GM23338 (cell line): ENCODE data around the gene FAM32A. TPM values are rescaled to one million over a fixed set of nuclear protein-coding genes. Genes with fewer than 3 reads are reported as not detected.

Experiments
- ATAC-seq: fragments of 200-7000 bp; cut with Tn5 transposase; 3 replicates; pipeline ENCODE4 v1.9.1; 2020
- DNase-seq: peaks from one replicate; pipeline ENCODE4 v3.0.0-alpha.2; 2015; ENCODE audit warnings: low spot score
- H2AFZ ChIP-seq: fragments of 200-600 bp; sonication (generic); 2 replicates; pipeline ENCODE4 v1.8.0; 2016; ENCODE audit warnings: antibody characterized with exemption, mild to moderate bottlenecking, moderate library complexity
- H3F3A ChIP-seq: fragments of 200-600 bp; sonication (generic); replicated peaks from 2 replicates; pipeline ENCODE4 v1.8.0; 2017; ENCODE audit warnings: antibody characterized with exemption, mixed run types, low read depth
- H3K27ac ChIP-seq: fragments of 200-600 bp; sonication (generic); 2 replicates; pipeline ENCODE4 v1.6.1; 2016; ENCODE audit warnings: low read depth
- H3K27me3 ChIP-seq: fragments of 200-600 bp; sonication (generic); 2 replicates; pipeline ENCODE4 v1.8.0; 2016; ENCODE audit warnings: mild to moderate bottlenecking, mixed run types, moderate library complexity; ENCODE audit not compliant: insufficient read depth
- H3K36me3 ChIP-seq: fragments of 200-600 bp; sonication (generic); 2 replicates; pipeline ENCODE4 v1.8.0; 2016; ENCODE audit warnings: mild to moderate bottlenecking; ENCODE audit not compliant: insufficient read depth
- H3K4me1 ChIP-seq: fragments of 200-600 bp; sonication (generic); 2 replicates; pipeline ENCODE4 v1.8.0; 2016; ENCODE audit warnings: mild to moderate bottlenecking, moderate library complexity; ENCODE audit not compliant: insufficient read depth
- H3K4me2 ChIP-seq: fragments of 200-600 bp; sonication (generic); 2 replicates; pipeline ENCODE4 v1.7.1; 2017; ENCODE audit warnings: mixed run types
- H3K4me3 ChIP-seq: fragments of 200-600 bp; sonication (generic); 2 replicates; pipeline ENCODE4 v1.6.1; 2016; ENCODE audit warnings: mixed run types
- H3K79me2 ChIP-seq: fragments of 200-600 bp; sonication (generic); replicated peaks from 2 replicates; pipeline ENCODE4 v1.8.0; 2017; ENCODE audit warnings: mild to moderate bottlenecking; ENCODE audit not compliant: insufficient read depth
- H3K9me2 ChIP-seq: fragments of 200-600 bp; sonication (generic); 2 replicates; pipeline ENCODE4 v1.8.0; 2017; ENCODE audit not compliant: insufficient read depth
- H4K20me1 ChIP-seq: fragments of 200-600 bp; sonication (generic); replicated peaks from 2 replicates; pipeline ENCODE4 v1.8.0; 2017; ENCODE audit warnings: mild to moderate bottlenecking; ENCODE audit not compliant: insufficient read depth
- H3K27ac Mint-ChIP-seq: 2 replicates; pipeline ENCODE4 v1.8.0; 2020; ENCODE audit warnings: inconsistent platforms, mild to moderate bottlenecking, moderate library complexity, mixed read lengths
- H3K27me3 Mint-ChIP-seq: 3 replicates; pipeline ENCODE4 v1.8.0; 2022; ENCODE audit warnings: low read depth, mild to moderate bottlenecking, moderate library complexity, mixed read lengths, inconsistent platforms; ENCODE audit not compliant: insufficient read depth, poor library complexity
- H3K36me3 Mint-ChIP-seq: 3 replicates; pipeline ENCODE4 v1.8.0; 2021; ENCODE audit warnings: low read depth, mild to moderate bottlenecking, inconsistent platforms, moderate library complexity, mixed read lengths
- H3K4me1 Mint-ChIP-seq: 3 replicates; pipeline ENCODE4 v1.8.0; 2020; ENCODE audit warnings: mild to moderate bottlenecking, inconsistent platforms, mixed read lengths
- H3K4me3 Mint-ChIP-seq: 3 replicates; pipeline ENCODE4 v1.8.0; 2021; ENCODE audit warnings: moderate library complexity, mild to moderate bottlenecking, inconsistent platforms, mixed read lengths
- H3K9me3 Mint-ChIP-seq: 3 replicates; pipeline ENCODE4 v1.8.0; 2020; ENCODE audit warnings: moderate library complexity, mild to moderate bottlenecking, inconsistent platforms, mixed read lengths
- CREB1 ChIP-seq: fragments of 250-450 bp; sonication (Bioruptor Pico); IDR thresholded peaks from 2 replicates; pipeline ENCODE4 v1.5.0; 2020; ENCODE audit warnings: low read depth, mild to moderate bottlenecking, moderate library complexity
- JUNB ChIP-seq: IDR thresholded peaks from one replicate; pipeline ENCODE4 v1.6.1; 2016; ENCODE audit warnings: antibody characterized with exemption; ENCODE audit not compliant: unreplicated experiment
- POLR2AphosphoS5 ChIP-seq: IDR thresholded peaks from 2 replicates; pipeline ENCODE4 v1.6.1; 2016; ENCODE audit warnings: antibody characterized with exemption, low read depth
- ZNF114 ChIP-seq: fragments of 250-450 bp; sonication (Bioruptor Pico); IDR thresholded peaks from 2 replicates; pipeline ENCODE4 v1.5.0; 2020; ENCODE audit warnings: mild to moderate bottlenecking, moderate library complexity
- ZNF331 ChIP-seq: fragments of 250-450 bp; sonication (Bioruptor Pico); IDR thresholded peaks from 2 replicates; pipeline ENCODE4 v1.5.0; 2020; ENCODE audit warnings: low read depth, mild to moderate bottlenecking, moderate library complexity
- long read RNA-seq: library from polyadenylated mRNA; unstranded; transcript quantifications from one replicate; pipeline ENCODE4 v2.0.0, GENCODE V29; 2020; ENCODE audit not compliant: unreplicated experiment
- polyA plus RNA-seq: library from polyadenylated mRNA; unstranded; fragments of >200 nt; fragmentation: Nextera tagmentation; extraction: Ambion mirVana; gene quantifications from 2 replicates; pipeline ENCODE4 v1.2.1, GENCODE V29; 2016
- total RNA-seq: library from RNA; depleted of rRNA; stranded (reverse); fragments of >200 nt; shearing (Covaris generic); gene quantifications from 2 replicates; pipeline ENCODE4 v1.2.3, GENCODE V29; 2014; rRNA removed
- TF ChIP-seq, protein P1 (sequence below): IDR thresholded peaks from 2 replicates; pipeline ENCODE4 v1.6.1; 2016; ENCODE audit warnings: antibody characterized with exemption
- TF ChIP-seq, protein P2 (sequence below), 2 experiments: fragments of 200-600 bp in 1 of 2; sonication (generic) in 1 of 2; conservative IDR thresholded peaks; 2 replicates each; pipeline versions ENCODE4 v1.5.1 to v1.6.1; 2016 to 2017; ENCODE audit warnings: antibody characterized with exemption in 2 of 2, low read depth in 2 of 2, mild to moderate bottlenecking in 2 of 2, moderate library complexity in 1 of 2
- TF ChIP-seq, protein P3 (sequence below): IDR thresholded peaks from one replicate; pipeline ENCODE4 v1.6.1; 2018; ENCODE audit warnings: antibody characterized with exemption; ENCODE audit not compliant: unreplicated experiment

The FAM32A gene
- total RNA-seq (58.2 and 62.3 TPM in 2 replicates), polyA plus RNA-seq (58.9 and 67.3 TPM in 2 replicates)
- long read RNA-seq, transcript FAM32A-205 (3 exons, 1,168 nt), result minor isoform, 8 of 115 reads
- long read RNA-seq, transcript FAM32A-201 (4 exons, 1,455 nt), result major isoform, 102 of 115 reads
- long read RNA-seq, partial matches to known transcripts, result 1 of 115 reads
- long read RNA-seq, other reads (novel, unspliced or antisense), result 2 of 115 reads

DNA sequence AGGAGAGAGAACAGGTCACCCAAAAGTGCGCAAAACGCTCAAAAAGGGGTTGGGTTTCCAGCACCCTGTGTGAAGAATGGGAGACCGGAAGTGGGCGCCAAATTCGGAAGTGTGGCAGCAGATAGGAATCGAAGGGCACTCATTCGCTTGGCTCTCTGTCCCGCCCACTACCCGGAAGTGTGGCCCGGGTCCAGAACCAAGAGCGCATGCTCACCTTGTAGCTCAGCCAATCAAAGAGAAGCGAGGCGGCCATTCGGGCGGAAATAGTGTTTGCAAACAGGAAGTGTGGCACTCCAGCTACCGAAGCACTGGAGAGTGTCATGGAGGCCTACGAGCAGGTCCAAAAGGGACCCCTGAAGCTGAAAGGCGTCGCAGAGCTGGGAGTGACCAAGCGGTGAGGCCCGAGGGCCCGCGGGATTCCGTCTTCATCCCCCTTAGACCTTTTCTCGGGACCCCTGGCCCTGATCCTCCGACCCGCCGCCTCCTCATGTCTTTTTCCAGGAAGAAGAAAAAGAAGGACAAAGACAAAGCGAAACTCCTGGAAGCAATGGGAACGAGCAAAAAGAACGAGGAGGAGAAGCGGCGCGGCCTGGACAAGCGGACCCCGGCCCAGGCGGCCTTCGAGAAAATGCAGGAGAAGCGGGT lies at the start of gene FAM32A:
Gene FAM32A (plus strand): TSS at position 288 of the 645 bp plus-strand sequence. CDS start 33 bp downstream, at position 321.
- ATAC-seq (peak; percentile 94), DNase-seq (peak; percentile 98)
- H3K27ac ChIP-seq, result no peak within 1 kb of the TSS
- no peaks in the 10 kb centered on the region for H3K9me2 ChIP-seq
- H3K4me1 ChIP-seq, result no peaks in the 10 kb centered on the region
- no peaks in the 10 kb centered on the region for H3F3A ChIP-seq
- Mint-ChIP-seq H3K36me3 (peaks cover 27% of the 10 kb centered on the region), H3K4me1 (peaks cover 3% of the 10 kb centered on the region; the same call in 2 of the 3 replicates), H3K4me3 (peak within 1 kb of the TSS; percentile 95), H3K27me3 (peaks cover 12% of the 10 kb centered on the region), H3K27ac (peak within 1 kb of the TSS; percentile 98), H3K9me3 (no peaks in the 10 kb centered on the region)
- peak within 1 kb of the TSS; percentile 64 for H3K4me3 ChIP-seq
- peaks cover 15% of the 10 kb centered on the region for H3K79me2 ChIP-seq
- TF ChIP-seq JUNB, result no peak
- no peak for TF ChIP-seq ZNF114 (CRISPR knock-in tag)
- TF ChIP-seq, protein P1, sequence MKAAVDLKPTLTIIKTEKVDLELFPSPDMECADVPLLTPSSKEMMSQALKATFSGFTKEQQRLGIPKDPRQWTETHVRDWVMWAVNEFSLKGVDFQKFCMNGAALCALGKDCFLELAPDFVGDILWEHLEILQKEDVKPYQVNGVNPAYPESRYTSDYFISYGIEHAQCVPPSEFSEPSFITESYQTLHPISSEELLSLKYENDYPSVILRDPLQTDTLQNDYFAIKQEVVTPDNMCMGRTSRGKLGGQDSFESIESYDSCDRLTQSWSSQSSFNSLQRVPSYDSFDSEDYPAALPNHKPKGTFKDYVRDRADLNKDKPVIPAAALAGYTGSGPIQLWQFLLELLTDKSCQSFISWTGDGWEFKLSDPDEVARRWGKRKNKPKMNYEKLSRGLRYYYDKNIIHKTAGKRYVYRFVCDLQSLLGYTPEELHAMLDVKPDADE, result peak; percentile 87
- TF ChIP-seq POLR2AphosphoS5, result peak; percentile 54
- TF ChIP-seq ZNF331 (CRISPR knock-in tag), result no peak
- peak; percentile 57; the same call in 1 of the 2 replicates for TF ChIP-seq CREB1 (CRISPR knock-in tag)
- peak within 1 kb of the TSS; percentile 15; the same call in 1 of the 2 replicates for H2AFZ ChIP-seq
- H4K20me1 ChIP-seq, result peaks cover 4% of the 10 kb centered on the region; the same call in 1 of the 2 replicates
- no peaks in the 10 kb centered on the region for H3K36me3 ChIP-seq
- peak within 1 kb of the TSS; percentile 91 for H3K4me2 ChIP-seq
- no peaks in the 10 kb centered on the region for H3K27me3 ChIP-seq

DNA sequence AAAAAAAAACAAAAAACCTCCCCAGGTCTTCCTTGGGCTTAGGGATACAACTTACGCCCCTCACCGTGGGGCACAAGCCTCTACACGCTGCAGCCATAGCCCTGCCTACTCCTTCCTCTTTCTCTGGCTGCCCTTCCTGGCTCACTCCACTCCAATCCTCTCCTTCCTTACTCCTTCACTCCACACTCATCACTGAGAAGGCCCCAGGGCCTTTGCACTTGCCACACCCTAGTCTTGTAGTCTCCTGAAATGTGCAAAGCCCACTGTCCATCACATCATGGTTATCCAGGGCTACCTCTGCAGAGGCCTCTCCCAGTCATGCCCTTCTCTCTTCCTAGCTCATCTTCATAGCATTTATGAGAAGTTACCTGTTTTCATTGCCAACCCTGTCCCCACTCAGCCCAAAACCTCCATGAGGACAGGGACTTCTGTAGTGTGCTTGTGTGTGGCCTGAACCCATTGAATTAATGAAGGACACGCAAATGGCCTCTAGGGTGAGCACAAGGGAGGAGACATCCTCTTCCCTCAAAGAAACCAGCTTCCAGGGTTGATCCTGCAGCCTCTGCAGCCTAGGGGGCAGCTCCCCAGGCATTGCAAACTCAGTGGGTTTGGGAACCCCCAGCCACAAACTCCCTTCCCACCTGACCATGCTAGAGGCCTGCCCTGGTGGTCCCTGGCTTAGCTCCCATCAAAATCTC lies 49.6 kb upstream of the FAM32A start:
- ATAC-seq, result peak; percentile 70
- no peak overlapping the region for H3K27ac Mint-ChIP-seq
- TF ChIP-seq, protein P2, sequence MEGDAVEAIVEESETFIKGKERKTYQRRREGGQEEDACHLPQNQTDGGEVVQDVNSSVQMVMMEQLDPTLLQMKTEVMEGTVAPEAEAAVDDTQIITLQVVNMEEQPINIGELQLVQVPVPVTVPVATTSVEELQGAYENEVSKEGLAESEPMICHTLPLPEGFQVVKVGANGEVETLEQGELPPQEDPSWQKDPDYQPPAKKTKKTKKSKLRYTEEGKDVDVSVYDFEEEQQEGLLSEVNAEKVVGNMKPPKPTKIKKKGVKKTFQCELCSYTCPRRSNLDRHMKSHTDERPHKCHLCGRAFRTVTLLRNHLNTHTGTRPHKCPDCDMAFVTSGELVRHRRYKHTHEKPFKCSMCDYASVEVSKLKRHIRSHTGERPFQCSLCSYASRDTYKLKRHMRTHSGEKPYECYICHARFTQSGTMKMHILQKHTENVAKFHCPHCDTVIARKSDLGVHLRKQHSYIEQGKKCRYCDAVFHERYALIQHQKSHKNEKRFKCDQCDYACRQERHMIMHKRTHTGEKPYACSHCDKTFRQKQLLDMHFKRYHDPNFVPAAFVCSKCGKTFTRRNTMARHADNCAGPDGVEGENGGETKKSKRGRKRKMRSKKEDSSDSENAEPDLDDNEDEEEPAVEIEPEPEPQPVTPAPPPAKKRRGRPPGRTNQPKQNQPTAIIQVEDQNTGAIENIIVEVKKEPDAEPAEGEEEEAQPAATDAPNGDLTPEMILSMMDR (conservative IDR thresholded peaks at IDR 0.05; ENCODE audit: low read depth in 2 of 2), result peak in 1 of 2 experiments; percentile 14; a peak in 1 of 4 replicates
- TF ChIP-seq ZNF114 (CRISPR knock-in tag), result no peak
- TF ChIP-seq, protein P3, sequence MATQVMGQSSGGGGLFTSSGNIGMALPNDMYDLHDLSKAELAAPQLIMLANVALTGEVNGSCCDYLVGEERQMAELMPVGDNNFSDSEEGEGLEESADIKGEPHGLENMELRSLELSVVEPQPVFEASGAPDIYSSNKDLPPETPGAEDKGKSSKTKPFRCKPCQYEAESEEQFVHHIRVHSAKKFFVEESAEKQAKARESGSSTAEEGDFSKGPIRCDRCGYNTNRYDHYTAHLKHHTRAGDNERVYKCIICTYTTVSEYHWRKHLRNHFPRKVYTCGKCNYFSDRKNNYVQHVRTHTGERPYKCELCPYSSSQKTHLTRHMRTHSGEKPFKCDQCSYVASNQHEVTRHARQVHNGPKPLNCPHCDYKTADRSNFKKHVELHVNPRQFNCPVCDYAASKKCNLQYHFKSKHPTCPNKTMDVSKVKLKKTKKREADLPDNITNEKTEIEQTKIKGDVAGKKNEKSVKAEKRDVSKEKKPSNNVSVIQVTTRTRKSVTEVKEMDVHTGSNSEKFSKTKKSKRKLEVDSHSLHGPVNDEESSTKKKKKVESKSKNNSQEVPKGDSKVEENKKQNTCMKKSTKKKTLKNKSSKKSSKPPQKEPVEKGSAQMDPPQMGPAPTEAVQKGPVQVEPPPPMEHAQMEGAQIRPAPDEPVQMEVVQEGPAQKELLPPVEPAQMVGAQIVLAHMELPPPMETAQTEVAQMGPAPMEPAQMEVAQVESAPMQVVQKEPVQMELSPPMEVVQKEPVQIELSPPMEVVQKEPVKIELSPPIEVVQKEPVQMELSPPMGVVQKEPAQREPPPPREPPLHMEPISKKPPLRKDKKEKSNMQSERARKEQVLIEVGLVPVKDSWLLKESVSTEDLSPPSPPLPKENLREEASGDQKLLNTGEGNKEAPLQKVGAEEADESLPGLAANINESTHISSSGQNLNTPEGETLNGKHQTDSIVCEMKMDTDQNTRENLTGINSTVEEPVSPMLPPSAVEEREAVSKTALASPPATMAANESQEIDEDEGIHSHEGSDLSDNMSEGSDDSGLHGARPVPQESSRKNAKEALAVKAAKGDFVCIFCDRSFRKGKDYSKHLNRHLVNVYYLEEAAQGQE, result no peak

More for the DNA sequence above, 49.6 kb upstream of the FAM32A start:
- H3K36me3 Mint-ChIP-seq, result peaks cover 41% of the 10 kb centered on the region
- no peak overlapping the region for H3K4me3 Mint-ChIP-seq
- no peak for DNase-seq
- Histone ChIP-seq H3K4me3 (no peak overlapping the region), H3K4me2 (no peak overlapping the region), H3F3A (no peaks in the 10 kb centered on the region), H2AFZ (no peak overlapping the region), H3K4me1 (no peaks in the 10 kb centered on the region), H4K20me1 (peaks cover 3% of the 10 kb centered on the region; the same call in 1 of the 2 replicates), H3K27ac (no peak overlapping the region), H3K79me2 (no peaks in the 10 kb centered on the region), H3K9me2 (no peaks in the 10 kb centered on the region), H3K27me3 (no peaks in the 10 kb centered on the region), H3K36me3 (0 out of 2 replicates have a peak, but pooled peaks cover 5% of the 10 kb centered on the region)
- H3K9me3 Mint-ChIP-seq, result peaks cover 2% of the 10 kb centered on the region
- 0 out of 3 replicates have a peak, but pooled peaks cover 4% of the 10 kb centered on the region for H3K4me1 Mint-ChIP-seq
- H3K27me3 Mint-ChIP-seq, result peaks cover 5% of the 10 kb centered on the region
